Tibial nerve (tissue), 4 donors: ENCODE data around the gene WNT5A.

ENCODE experiments used
- EP300 ChIP-seq, 2 donors: sonication (generic); formaldehyde crosslinking; IDR thresholded peaks; one replicate each; pipeline ENCODE4 v1.6.1; 2017; ENCODE audit warnings: antibody characterized with exemption in 2 of 2, mild to moderate bottlenecking in 1 of 2
- POLR2A ChIP-seq, 2 donors: fragments of 450-650 bp; IDR thresholded peaks; one replicate each; pipeline ENCODE4 v1.6.1; 2017; ENCODE audit warnings: antibody characterized with exemption in 2 of 2, mild to moderate bottlenecking in 2 of 2, moderate library complexity in 2 of 2
- TF ChIP-seq, protein P1 (sequence below), 5 experiments: fragments of 200-600 bp in 3 of 5; fragments of 450-650 bp in 2 of 5; sonication (generic) in 3 of 5; IDR thresholded peaks; one replicate each; pipeline ENCODE4 v1.5.1; 2016 to 2019; ENCODE audit warnings: antibody characterized with exemption in 5 of 5, mild to moderate bottlenecking in 3 of 5, moderate library complexity in 2 of 5

DNA sequence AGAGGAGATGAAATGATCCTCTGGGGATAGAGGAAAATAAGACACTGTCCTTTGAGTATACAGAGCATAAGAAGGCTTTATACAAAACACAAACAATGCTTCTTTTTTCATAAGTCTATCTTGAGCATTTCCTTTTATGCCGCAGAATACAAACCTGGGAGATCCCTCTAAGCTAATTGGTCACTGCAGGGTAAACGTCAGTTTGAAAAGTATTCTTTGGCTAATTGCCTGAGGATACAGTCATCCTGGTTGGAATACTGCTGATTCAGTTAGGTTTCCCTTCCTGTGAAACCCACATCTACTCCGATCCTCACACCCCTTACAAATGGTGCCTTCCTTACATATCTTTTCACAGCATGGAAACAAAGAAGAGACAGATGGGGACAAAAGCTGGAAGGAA, 10.6 kb downstream of the WNT5A start:
- TF ChIP-seq, protein P1, sequence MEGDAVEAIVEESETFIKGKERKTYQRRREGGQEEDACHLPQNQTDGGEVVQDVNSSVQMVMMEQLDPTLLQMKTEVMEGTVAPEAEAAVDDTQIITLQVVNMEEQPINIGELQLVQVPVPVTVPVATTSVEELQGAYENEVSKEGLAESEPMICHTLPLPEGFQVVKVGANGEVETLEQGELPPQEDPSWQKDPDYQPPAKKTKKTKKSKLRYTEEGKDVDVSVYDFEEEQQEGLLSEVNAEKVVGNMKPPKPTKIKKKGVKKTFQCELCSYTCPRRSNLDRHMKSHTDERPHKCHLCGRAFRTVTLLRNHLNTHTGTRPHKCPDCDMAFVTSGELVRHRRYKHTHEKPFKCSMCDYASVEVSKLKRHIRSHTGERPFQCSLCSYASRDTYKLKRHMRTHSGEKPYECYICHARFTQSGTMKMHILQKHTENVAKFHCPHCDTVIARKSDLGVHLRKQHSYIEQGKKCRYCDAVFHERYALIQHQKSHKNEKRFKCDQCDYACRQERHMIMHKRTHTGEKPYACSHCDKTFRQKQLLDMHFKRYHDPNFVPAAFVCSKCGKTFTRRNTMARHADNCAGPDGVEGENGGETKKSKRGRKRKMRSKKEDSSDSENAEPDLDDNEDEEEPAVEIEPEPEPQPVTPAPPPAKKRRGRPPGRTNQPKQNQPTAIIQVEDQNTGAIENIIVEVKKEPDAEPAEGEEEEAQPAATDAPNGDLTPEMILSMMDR (IDR thresholded peaks at IDR 0.05), result no peak
- no peak for TF ChIP-seq EP300 (IDR thresholded peaks at IDR 0.05)
- no peak for TF ChIP-seq POLR2A (IDR thresholded peaks at IDR 0.05)
